Spleen (tissue), 3 donors: ENCODE data around the gene BIRC5.

Experiments
- POLR2A ChIP-seq, 3 donors: fragments of 450-650 bp; IDR thresholded peaks; one replicate each; pipeline ENCODE4 v1.5.1; 2017; ENCODE audit warnings: antibody characterized with exemption in 3 of 3, mild to moderate bottlenecking in 1 of 3
- POLR2AphosphoS5 ChIP-seq, 3 donors: sonication (generic); formaldehyde crosslinking; IDR thresholded peaks; one replicate each; pipeline ENCODE4 v1.5.1; 2017; ENCODE audit warnings: antibody characterized with exemption in 3 of 3

DNA sequence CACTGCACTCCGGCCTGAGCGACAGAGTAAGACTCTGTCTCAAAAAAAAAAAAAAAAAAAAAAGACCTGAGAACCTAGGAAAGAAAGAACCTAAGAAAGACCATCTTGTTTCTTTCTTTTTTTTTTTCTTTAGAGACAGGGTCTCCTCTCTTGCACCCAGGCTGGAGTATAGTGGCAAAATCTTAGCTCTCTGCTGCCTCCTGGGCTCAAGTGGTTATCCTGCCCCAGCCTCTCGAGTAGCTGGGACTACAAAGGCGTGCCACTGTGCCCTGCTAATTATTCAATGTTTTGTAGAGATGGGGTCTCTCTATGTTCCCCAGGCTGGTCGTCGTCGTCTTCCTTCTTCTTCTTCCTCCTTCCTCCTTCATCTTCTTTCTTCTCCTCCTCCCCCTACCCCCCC lies 7.8 kb upstream of the BIRC5 start:
- TF ChIP-seq POLR2A (IDR thresholded peaks at IDR 0.05) (no peak), POLR2AphosphoS5 (IDR thresholded peaks at IDR 0.05) (no peak)
